ENCODE data around the gene ADAM15.

DNA sequence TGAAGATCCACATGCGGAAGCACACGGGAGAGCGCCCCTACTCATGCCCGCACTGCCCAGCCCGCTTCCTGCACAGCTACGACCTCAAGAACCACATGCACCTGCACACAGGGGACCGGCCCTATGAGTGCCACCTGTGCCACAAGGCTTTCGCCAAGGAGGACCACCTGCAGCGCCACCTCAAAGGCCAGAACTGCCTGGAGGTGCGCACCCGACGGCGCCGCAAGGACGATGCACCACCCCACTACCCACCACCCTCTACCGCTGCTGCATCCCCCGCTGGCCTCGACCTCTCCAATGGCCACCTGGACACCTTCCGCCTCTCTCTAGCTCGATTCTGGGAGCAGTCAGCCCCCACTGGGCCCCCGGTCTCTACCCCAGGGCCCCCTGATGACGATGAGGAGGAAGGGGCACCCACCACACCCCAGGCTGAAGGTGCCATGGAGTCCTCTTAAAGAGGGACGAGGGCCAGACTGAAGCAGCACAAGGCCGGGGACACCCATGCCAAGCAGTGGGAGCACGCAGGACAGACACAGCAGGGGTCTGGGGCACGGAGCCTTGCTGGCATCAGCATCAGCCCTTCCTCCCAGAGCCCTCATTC, 34.8 kb upstream of the ADAM15 start:
- TF ChIP-seq GABPB1 (CRISPR knock-in tag; IDR thresholded peaks at IDR 0.05) (no peak), SP1 (CRISPR knock-in tag; conservative IDR thresholded peaks at IDR 0.05) (no peak), E2F5 (CRISPR knock-in tag; IDR thresholded peaks at IDR 0.05) (no peak), SMAD3 (CRISPR knock-in tag; IDR thresholded peaks at IDR 0.05; ENCODE audit: borderline replicate concordance) (no peak), ZNF263 (CRISPR knock-in tag; IDR thresholded peaks at IDR 0.05; ENCODE audit: low read depth) (no peak)
- TF ChIP-seq, protein P1, sequence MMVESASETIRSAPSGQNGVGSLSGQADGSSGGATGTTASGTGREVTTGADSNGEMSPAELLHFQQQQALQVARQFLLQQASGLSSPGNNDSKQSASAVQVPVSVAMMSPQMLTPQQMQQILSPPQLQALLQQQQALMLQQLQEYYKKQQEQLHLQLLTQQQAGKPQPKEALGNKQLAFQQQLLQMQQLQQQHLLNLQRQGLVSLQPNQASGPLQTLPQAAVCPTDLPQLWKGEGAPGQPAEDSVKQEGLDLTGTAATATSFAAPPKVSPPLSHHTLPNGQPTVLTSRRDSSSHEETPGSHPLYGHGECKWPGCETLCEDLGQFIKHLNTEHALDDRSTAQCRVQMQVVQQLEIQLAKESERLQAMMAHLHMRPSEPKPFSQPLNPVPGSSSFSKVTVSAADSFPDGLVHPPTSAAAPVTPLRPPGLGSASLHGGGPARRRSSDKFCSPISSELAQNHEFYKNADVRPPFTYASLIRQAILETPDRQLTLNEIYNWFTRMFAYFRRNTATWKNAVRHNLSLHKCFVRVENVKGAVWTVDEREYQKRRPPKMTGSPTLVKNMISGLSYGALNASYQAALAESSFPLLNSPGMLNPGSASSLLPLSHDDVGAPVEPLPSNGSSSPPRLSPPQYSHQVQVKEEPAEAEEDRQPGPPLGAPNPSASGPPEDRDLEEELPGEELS (CRISPR knock-in tag; IDR thresholded peaks at IDR 0.05): no peak

Data from WTC11 (cell line).